Right forelimb (tissue), 1 donor: ENCODE measurements around the gene TAC4.
A peak's percentile ranks its signal among the peaks of the same experiment; 100 is the strongest.

Source experiments
- DNase-seq: peaks from one replicate; pipeline ENCODE4 v3.0.0-alpha.2; 2018

Gene TAC4

DNA sequence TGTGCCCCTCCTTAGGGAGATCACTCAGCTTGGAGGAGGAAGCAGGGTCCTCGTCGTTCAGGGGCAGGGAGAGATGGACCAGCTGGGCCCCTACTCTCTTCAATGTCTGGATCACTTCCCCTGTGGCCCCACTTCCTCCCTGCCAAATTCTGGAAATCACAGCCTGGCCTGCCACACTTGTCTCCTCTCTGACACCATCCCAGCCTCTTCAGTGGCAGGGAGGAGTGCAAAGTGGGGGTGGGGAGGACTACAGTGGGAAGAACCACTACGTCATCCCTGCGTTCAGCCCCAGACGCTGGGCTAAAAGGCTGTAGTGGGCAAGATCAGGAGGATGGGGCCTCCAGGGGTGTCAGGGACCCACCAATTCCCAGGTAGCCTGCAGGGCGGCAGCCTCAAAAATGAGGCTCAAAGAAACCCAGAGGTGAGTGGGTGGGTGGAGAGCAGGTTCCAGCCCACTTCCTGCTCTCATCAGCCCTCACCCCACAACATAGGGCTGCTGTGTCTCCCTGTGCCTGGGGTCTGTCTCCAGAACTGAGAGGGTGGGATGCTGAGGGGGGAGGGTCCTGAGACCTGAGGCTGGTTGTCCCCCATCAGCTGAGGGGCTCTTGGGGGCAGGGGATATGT, 25.0 kb upstream of the TAC4 start:
- no peak for DNase-seq

DNA sequence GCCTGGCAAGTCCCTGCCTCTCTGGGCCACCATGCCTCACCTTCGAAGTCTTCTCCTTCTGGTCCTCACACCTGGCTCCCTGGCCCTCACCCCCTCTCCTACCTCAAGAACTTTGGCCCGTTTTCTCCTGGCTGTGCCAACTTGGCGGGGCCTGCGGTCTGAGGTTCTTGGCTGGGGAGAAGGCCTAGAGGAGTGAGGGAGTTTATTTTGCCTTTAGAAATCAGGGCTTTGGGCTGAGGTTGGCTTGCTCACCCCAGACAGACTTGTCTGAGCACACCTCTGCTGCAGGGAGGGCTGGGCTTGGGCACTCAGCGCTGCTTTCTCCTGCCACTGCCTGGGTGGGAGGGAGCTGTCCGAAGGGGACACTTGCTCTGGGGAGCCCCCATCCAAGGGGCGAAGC, 23.3 kb upstream of the TAC4 start:
- DNase-seq: no peak

DNA sequence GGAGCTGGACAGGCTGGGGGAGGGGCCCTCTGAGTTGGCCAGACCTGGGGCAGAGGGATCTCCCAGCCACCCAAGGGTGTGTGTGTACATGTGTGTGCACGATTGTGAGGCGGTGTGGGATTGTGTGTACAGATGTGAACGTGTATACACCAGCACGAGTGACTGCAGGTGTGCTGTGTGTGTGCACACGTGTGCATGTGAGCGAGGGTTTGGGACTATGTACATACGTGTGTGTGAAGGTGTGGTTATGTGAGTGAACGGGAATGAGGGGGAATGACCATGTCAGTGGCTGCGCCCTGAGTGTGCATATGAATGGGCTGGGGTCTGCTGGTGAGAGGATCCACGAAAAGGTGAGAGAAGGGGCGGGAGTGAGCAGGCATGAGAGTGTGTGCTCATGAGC, 22.4 kb upstream of the TAC4 start:
- no peak for DNase-seq

DNA sequence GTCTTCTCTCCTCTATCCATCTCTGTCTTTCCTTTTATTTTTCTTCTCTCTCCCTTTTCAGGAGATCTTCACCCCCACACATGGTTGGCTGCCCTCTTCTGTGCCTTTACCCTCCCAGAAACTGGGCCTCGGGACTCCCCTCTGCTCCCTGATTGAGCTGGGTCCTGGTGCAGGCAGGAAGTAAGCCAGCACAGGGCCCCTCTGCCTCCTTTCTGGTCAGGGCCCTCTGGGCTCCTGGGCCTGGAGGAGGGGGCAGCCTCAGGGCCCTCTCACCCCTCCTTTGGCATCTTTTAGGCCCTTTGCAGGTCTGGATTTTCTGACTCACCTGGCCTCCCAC, 21.1 kb upstream of the TAC4 start:
- DNase-seq: no peak

DNA sequence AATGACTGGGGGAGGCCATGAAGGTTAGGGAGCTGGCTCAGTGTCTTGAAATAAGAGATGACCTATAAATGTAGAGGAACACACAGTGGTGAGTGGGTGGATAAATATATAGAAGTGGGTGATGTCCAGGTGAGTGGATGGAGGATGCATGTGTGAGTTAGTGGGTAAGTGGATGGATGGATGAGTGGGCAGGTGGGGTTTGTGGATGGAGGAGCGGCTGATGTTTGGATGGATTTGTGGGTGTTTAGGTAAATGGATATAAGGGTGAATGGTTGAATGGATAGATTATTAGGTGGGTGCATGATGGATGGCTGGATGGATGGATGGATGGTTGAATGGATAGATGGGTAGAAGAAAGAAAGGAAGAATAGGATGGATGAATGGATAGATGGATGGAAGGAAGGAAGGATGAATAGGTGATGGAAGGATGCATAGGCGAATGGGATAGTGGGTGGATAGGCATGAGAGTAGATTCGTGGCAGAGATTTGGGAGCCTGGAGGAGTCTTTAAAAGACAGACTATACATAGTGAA, 19.1 kb upstream of the TAC4 start:
- DNase-seq: no peak

DNA sequence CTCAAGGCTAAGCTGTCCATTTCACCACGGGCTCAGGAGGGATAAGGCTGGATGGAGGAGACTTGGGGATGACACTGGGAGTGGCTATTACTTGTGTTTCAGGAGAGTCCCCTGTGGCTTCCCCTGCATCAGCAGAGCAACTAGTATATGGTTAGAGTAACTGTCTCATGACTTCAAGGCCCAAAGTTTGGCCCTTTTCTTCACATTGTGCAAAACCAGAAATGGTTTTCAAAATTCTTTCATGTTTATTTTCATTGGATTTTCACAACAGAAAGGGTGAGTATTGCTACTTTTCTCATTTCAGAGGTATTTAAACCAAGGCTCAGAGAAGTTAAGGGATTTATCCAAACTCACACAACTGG, 18.1 kb upstream of the TAC4 start:
- DNase-seq: no peak

DNA sequence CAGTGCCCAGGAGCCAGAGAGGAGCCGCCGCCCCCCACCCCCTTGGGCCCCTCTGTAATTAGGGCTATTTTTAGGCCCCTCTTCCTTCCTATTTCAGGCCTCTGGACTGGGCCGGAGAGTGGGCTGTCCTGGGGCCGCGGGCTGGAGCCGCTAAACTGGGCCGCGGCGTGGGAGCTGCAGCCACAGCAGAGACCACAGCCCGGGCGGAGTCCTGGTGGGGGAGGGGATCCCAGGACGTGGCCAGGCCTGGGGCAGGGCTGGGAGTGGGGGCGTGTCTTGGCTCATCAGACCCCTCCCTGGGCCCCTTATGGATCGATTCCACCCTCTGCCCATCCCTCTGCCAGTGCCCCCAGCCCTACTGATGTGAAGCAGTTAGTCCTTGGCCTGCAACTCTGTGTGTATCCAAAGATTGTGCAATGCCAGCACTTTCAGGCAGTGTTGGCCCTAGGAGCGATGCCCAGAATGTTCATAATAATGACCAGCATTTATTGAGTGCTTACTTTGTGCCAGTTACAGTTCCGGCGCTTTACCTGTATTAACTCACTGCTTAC, 15.0 kb upstream of the TAC4 start:
- DNase-seq: peak; percentile 65

DNA sequence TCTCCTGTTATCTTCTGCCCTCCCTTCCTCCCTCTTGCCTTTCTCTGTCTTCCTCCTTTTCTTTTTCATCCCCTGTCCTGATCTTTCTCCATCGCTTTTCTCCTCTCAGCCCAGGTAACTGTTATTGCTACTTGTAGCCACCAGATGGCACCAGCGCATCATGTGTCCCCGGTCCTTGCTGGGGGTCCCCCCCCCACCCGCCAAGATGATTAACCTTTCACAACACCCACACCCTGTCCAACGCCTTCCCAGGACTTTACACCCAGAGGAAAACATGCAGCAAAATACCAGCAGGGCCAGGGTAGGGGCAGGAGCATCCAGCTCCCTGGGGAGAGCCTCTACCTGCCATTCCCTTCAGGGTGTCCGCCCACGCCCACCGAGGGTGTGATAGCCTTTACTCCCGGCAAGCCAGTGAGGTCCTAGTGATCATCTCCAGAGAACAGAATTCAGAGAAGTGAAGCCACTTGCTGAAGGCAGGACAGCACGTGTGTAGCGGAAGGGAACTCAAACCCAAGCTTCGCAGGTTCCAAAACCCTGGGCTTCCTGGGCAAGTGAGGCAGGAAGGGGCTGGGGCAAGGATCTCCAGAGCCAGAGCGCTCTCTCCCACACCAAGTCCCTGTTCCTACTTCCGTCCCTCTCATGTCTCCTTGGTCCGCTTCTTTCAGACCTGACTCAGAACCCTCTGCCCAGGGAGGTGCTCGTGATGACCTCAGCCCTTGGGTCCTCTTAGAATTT, 13.4 kb upstream of the TAC4 start:
- peak; percentile 76 for DNase-seq

DNA sequence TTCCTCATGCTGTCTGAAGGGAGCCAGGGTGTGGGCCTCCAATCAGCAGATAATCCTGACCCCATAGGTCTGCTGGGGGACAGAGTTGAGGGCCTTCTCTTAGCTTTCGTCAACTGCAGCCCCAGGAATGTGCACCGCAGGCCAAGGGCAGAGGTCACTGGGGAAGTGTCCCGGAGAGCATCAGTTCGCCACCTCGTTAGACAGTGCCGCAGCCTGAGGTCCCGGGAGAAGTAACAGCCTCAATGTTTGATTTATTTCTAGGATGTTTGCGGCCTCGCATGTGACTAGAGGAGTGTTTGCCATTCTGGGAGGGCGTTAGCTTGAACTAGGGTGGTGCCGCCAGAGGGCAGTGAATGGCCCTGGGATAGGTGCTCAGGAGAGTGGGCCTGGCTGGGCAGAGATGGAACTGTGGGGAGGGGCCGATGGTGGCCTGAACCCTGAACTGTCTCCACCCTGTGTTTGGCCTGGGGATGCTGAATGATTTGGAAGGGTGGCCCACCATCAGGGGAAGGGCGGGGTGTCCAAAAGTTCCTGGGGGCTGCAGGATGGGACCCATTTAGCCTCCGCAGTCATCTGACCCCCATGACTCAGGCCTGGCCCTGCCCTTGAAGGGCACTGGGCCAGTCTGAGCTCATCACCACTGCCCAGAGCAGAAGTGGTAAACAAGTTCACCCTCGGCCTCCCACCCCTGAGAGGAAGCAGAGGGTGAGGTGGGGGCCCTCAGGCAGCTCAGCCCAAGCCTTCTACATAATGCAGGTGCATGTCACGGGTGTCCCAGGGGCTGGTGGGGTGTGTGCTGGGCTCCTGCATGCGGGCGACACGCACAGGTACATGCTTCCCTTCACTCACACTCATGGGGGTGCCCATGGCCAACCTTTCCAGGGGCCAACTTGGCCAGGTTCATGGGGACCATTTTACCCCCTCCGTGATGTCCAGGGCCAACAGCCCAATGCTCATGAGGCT, 12.4 kb upstream of the TAC4 start:
- no peak for DNase-seq

DNA sequence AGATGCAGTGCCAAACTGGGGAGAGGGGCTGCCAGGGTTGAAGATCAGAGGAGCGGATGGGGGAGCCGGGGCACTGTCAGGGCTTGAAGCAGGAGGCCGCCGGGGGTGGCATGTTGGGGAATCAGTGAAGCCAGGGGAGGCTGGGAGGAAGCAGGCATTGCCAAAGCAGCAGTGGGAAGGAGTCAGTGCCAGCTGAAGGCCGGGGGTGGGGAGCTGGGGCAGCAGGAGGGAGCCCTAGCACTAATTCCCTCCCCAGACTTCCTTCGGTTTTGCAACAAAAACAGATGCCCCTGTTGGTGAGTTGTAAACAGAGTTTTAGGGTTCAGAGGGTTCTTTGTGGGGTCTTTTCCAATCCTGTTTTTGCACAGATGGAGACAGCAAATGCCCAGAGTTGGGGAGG, 10.9 kb upstream of the TAC4 start:
- DNase-seq: no peak

DNA sequence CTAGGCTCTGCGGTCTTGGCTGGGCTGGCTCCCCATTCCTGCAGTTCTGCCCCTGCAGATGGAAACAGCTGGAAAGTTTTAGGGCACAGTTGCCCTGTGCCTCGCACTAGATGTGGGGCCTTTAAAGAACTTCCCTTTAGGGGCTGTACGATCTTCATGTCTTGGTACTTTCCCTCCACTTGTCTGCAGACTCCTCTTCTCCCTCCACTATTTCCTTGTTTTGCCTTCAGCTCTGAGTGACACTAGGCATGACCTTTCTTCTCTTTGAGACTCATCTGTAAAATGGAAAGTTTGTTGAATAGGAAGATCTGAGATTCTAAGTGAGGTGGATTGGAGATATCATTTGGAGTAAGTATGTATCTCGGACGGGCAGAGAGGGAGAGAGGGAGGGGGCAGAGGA, 6.3 kb upstream of the TAC4 start:
- DNase-seq: no peak

DNA sequence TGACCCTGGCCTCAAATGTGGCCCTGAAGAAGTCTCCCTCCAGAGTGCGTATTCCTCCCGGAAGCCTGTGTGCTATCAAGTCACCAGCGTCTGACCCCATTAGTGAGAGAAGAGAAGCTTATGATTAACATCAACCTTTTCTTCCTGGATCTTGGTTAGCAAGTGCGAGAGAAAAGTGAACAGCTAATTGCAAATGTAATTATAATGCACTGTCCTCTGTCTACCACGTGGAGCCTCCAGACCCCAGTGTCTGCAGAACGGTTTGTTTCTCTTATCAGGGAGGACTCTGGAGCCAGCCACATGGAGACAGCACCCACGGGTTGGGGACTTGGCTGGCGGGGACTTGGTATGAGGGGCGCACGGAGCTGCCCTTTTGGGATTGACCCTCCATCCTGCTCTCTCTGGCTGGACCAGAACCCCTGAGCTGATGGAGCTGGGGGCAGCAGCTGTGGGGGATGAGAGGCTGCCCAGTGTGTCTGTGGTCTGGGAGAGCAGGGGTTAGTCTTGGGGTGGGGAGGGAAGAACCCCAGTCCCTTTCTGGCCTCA, 5.7 kb upstream of the TAC4 start:
- DNase-seq: no peak

DNA sequence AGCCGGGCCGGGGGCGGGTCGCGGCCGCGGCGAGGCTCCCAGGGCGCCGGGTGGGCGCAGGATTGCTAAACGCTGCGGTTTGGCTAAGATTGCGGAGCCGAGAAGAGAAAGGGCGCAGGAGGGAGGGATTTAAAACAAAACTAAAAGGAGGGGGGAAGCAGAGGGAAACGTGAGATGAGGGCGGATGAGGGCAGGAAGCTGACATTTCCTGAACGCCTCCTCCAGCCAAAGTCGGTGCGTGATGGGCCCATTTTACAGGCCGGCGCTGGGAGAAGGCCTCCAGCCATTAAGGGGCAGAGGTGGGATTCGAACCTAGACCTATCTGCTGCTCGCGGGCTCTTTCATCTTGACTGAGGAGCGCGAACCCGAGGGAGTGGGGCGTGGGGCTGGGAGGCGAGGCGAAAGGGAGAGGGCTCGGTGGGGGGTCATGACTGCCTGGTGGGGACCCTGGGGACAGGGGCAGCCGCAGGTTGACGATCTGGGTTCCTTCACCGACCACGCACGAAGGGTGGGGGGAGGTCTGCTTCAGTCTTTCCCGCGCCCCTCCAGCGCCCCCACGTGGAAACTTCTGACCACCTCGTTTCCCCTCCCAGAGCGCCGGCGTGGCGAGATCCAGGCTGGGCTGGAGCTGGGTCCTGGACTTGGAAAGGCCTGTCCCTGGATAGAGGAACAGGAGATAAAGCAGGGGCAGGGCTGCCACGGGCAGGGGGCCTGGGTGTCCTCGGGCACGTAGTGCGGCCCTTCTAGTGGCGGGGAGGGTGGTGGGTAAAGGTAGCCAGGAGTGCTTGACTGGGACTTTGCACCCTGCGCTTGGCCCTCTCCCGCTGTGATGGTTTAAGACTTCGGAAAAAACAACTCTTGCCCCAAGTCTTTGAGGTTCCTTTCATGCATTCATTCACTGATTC, 3.8 kb upstream of the TAC4 start:
- peak; percentile 83 for DNase-seq

DNA sequence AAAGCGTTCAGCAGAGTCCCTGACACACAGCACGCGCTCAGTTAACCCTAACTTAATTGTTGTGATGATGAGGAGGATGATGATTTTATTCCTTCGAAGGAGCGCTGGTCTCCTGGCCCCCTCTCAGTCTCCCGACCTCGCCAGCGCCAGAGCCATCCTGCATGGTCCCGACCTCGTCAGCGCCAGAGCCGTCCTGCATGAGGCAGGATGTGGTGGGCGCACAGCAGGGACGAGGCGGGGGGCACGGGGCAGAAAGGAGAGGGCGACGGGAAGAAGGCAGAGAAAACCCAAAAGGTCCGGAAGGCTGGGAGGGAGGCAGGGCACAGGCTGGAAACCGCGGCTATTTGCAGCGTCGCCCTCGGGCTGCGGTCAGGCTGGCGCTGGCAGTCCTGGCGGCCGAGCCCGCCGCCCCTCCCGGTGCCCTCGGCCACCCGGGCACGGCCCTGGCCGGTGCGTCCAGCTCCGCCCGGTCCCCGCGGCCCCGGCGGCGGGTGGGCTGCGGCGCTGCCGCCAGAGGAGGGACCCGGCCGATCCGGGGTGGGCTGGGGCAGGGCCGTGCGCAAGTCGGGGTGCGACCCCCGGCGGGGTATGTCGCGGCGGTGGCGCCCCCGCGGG, 3.0 kb upstream of the TAC4 start:
- DNase-seq: peak; percentile 65

DNA sequence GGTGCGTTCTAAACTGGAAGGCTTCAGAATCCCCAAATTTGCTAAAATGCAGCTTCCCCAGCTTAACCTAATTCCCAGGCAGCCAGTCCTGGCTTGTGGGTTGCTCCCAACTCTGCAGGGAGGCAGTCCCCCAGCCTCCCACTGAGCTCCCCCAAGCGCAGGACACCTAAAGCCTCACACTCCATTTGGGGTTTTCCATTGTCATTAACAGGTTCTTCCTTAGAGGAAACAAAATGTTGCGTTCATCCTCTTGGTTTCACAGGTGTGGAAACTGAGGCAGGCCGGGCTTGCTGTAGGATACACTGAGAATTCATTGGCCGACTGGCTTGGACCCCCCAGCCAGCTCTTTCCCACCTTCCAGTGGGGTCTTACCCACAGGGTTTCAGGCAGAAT, 2.3 kb upstream of the TAC4 start:
- DNase-seq: no peak

DNA sequence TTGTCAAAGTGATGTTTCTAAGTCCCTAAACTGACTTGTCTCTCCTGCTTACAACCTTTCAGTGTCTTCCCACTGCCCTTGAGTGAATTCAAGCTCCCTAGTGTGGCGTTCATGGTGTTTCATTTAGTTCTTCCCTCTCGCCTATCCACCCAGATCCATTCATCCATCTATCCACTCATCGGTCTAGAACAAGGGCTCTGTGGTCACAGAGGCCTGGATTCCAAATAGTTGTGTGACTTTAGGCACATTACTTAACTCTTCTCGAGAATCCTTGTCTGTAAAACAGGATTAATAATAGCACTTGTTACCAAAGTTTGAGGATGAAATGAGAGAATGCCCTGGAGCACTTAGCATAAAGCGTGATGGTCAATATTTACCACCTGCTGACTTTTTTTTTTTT, 870 bp upstream of the TAC4 start:
- DNase-seq: no peak

DNA sequence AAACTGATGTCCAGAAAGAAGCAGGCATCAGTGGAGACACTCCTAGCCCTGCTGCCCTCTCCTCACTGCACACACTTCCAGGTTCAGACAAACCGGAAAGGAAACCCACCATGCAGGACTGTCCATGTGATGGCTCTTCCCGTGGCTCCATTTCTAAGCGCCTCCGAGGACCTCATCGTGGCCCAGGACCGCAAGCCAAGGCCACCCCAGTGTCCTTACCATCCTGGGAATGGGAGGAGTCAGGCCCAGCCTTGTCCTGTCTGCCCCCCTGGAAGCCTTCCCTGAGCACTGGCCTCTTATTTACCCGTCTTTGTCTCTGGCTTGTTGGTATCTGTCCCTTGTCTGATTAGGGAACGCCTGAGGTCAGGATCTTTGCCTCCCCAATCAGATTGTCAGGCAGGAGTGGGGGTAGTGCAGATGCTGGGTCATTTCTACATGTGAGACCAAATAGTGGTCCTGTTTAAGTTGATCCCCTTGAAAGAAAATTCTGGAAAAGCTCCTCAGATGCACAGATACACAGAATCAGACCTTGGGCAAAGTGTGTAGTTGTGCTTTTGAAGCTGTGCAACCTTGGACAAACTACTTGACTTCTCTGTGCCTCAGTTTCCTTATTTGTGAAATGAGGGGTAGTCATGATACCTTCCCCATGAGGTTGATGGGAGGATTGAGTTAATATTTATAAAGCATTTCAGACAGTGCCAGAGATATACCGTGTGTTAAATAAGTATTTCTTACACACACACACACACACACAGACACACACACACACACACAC, 744 bp downstream of the TAC4 start:
- DNase-seq: no peak

DNA sequence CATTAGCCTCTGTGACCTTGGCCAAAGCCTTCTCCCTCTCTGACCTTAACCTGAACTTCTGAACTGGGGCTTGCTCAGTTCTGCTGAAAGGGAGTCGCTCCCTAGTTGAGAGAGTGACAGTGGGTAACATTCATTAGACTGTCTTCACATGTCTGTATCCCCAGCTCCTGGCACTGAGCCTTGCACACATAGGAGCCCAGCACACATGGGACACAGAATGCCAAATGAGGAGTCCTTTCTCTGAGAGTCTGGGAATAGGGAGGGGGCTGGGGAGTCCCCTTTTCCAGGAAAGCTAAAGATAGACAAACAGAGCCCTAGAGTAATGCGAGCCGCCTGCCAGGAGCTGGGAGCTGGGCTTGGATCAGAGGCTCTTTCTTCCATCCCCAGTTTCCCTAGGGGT, 2.5 kb downstream of the TAC4 start:
- DNase-seq: peak; percentile 64

DNA sequence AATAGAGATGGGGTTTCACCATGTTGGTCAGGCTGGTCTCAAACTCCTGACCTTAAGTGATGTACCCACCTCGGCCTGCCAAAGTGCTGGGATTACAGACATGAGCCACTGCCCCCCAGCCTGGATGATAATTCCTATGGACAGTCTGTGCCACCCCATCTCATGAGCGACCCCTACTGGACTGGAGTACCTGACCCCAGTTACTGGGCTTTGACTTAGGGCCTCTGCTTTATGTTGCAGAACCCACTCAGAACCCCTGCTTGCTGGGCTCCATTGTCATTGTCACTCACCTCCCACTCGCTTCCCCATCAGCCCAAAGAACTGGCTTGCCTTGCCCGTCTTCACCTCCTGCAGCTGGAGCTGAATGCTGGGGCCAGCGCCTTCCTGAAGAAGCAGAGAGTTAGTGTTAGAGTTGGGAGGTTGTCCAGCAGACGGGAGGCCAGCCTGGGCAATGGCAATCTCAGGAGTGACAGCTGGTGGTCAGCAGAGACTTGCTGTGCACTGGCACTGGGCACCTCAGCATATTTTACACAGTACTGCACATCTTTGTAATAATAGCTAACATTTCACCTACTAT, 4.0 kb downstream of the TAC4 start:
- no peak for DNase-seq

DNA sequence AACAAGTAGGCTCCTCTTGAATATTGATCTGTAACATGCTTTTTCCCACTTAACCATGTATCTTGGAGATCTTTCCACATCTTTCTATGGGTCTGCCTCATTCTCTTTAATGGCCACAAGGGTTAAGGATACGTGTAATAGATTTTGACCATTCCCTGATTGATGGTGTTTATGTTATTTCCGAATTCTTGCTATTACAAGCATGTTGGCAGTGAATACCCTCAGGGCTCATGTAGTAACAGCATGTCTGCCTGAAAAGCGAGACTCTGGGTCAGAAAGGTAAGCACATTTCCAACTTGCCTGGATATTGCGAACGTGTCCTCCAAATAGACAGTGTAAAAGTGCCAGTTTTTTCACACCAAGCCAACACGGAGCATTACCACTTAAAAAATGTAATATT, 5.0 kb downstream of the TAC4 start:
- no peak for DNase-seq
